ENCODE results near the gene DNAH17. TPM values are rescaled to one million over a fixed set of nuclear protein-coding genes. Genes with fewer than 3 reads are reported as not detected.
"Not testable (repeated sequence)": the region's sequence is repeated elsewhere in the genome, so short reads cannot be mapped to it uniquely, and the experiment has no call there.

DNAH17 gene
- total RNA-seq, 1 donor from 2014 or later, result 0.81 TPM

- DNase-seq (ENCODE audit: low spot score), result no peak
- intact Hi-C loops (cut with DNase I), result no loop called here
Measured at GRCh38 chr17:78504156-78504925, 72.9 kb downstream of the DNAH17 start.

- intact Hi-C loops (cut with DNase I); DNase-seq (ENCODE audit: low spot score): not testable (repeated sequence)
Measured at GRCh38 chr17:78503388-78503787, 73.8 kb downstream of the DNAH17 start.

GRCh38 chr17:78502611-78503148 is 74.5 kb downstream of the DNAH17 start:
- no peak for DNase-seq (ENCODE audit: low spot score)
- intact Hi-C loops (cut with DNase I), result no loop called here

GRCh38 chr17:78501241-78502036 is 75.8 kb downstream of the DNAH17 start:
- intact Hi-C loops (cut with DNase I), result no loop called here
- DNase-seq (ENCODE audit: low spot score), result no peak

- intact Hi-C loops (cut with DNase I), result no loop called here
- DNase-seq (ENCODE audit: low spot score), result no peak
Measured at GRCh38 chr17:78500806-78501205, 76.4 kb downstream of the DNAH17 start.

- DNase-seq (ENCODE audit: low spot score), result no peak
- intact Hi-C loops (cut with DNase I), result no loop called here
Measured at GRCh38 chr17:78499715-78500540, 77.3 kb downstream of the DNAH17 start.

GRCh38 chr17:78498848-78499247 is 78.3 kb downstream of the DNAH17 start:
- DNase-seq (ENCODE audit: low spot score), result no peak
- intact Hi-C loops (cut with DNase I), result no loop called here

GRCh38 chr17:78497115-78497540 is 80.1 kb downstream of the DNAH17 start:
- DNase-seq (ENCODE audit: low spot score), result peak; percentile 88

GRCh38 chr17:78496311-78496710 is 80.9 kb downstream of the DNAH17 start:
- intact Hi-C loops (cut with DNase I), result loop anchor here (2.0 kb wide), 2 partner anchors 248 to 302 kb away; no protein-coding TSS in a partner anchor
- DNase-seq (ENCODE audit: low spot score), result no peak

More at GRCh38 chr17:78497115-78497540, 80.1 kb downstream of the DNAH17 start:
- intact Hi-C loops (cut with DNase I), result loop anchor here (1.0 to 2.0 kb wide), 3 partner anchors 210 to 302 kb away; no protein-coding TSS in a partner anchor

- no peak for DNase-seq (ENCODE audit: low spot score)
- intact Hi-C loops (cut with DNase I), result loop anchor here (2.0 kb wide), 2 partner anchors 249 to 303 kb away; no protein-coding TSS in a partner anchor
Measured at GRCh38 chr17:78495634-78496033, 81.6 kb downstream of the DNAH17 start.

GRCh38 chr17:78494696-78495330 is 82.4 kb downstream of the DNAH17 start:
- intact Hi-C loops (cut with DNase I), result no loop called here

GRCh38 chr17:78493853-78494695 is 83.1 kb downstream of the DNAH17 start:
- no peak for DNase-seq (ENCODE audit: low spot score)
- intact Hi-C loops (cut with DNase I), result no loop called here

More at GRCh38 chr17:78494696-78495330, 82.4 kb downstream of the DNAH17 start:
- no peak for DNase-seq (ENCODE audit: low spot score)

- intact Hi-C loops (cut with DNase I), result no loop called here
- no peak for DNase-seq (ENCODE audit: low spot score)
Measured at GRCh38 chr17:78493450-78493849, 83.7 kb downstream of the DNAH17 start.

GRCh38 chr17:78492116-78492799 is 84.9 kb downstream of the DNAH17 start:
- DNase-seq (ENCODE audit: low spot score), result no peak
- intact Hi-C loops (cut with DNase I), result no loop called here

- intact Hi-C loops (cut with DNase I), result no loop called here
- no peak for DNase-seq (ENCODE audit: low spot score)
Measured at GRCh38 chr17:78491236-78492115, 85.7 kb downstream of the DNAH17 start.

- DNase-seq (ENCODE audit: low spot score), result no peak
- intact Hi-C loops (cut with DNase I), result no loop called here
Measured at GRCh38 chr17:78490673-78491072, 86.5 kb downstream of the DNAH17 start.

Data from cardiac septum (tissue), 1 donor.